Measurements from ENCODE around the gene IGSF23. TPM values are rescaled to one million over a fixed set of nuclear protein-coding genes. Genes with fewer than 3 reads are reported as not detected.

Gene IGSF23
- total and polyA plus RNA-seq, 2 experiments from 2014 or later, result not detected

DNA sequence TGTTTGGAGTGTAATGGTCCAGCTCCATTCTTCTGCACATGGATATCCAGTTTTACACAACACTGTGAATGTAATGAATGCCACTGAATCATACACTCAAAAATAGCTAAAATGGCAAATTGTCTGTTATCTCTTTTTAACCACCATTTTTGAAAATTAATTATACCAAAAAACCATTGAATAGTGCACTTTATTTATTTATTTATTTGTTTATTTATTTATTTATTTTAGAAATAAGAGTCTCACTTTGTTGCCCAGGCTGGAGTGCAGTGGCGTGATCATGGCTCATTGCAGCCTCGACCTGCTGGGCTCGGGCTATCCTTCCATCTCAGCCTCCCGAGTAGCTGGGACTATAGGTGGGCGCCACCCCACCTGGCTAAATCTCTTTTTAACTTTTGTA lies 50.6 kb downstream of the IGSF23 start:
- TF ChIP-seq, protein P1, sequence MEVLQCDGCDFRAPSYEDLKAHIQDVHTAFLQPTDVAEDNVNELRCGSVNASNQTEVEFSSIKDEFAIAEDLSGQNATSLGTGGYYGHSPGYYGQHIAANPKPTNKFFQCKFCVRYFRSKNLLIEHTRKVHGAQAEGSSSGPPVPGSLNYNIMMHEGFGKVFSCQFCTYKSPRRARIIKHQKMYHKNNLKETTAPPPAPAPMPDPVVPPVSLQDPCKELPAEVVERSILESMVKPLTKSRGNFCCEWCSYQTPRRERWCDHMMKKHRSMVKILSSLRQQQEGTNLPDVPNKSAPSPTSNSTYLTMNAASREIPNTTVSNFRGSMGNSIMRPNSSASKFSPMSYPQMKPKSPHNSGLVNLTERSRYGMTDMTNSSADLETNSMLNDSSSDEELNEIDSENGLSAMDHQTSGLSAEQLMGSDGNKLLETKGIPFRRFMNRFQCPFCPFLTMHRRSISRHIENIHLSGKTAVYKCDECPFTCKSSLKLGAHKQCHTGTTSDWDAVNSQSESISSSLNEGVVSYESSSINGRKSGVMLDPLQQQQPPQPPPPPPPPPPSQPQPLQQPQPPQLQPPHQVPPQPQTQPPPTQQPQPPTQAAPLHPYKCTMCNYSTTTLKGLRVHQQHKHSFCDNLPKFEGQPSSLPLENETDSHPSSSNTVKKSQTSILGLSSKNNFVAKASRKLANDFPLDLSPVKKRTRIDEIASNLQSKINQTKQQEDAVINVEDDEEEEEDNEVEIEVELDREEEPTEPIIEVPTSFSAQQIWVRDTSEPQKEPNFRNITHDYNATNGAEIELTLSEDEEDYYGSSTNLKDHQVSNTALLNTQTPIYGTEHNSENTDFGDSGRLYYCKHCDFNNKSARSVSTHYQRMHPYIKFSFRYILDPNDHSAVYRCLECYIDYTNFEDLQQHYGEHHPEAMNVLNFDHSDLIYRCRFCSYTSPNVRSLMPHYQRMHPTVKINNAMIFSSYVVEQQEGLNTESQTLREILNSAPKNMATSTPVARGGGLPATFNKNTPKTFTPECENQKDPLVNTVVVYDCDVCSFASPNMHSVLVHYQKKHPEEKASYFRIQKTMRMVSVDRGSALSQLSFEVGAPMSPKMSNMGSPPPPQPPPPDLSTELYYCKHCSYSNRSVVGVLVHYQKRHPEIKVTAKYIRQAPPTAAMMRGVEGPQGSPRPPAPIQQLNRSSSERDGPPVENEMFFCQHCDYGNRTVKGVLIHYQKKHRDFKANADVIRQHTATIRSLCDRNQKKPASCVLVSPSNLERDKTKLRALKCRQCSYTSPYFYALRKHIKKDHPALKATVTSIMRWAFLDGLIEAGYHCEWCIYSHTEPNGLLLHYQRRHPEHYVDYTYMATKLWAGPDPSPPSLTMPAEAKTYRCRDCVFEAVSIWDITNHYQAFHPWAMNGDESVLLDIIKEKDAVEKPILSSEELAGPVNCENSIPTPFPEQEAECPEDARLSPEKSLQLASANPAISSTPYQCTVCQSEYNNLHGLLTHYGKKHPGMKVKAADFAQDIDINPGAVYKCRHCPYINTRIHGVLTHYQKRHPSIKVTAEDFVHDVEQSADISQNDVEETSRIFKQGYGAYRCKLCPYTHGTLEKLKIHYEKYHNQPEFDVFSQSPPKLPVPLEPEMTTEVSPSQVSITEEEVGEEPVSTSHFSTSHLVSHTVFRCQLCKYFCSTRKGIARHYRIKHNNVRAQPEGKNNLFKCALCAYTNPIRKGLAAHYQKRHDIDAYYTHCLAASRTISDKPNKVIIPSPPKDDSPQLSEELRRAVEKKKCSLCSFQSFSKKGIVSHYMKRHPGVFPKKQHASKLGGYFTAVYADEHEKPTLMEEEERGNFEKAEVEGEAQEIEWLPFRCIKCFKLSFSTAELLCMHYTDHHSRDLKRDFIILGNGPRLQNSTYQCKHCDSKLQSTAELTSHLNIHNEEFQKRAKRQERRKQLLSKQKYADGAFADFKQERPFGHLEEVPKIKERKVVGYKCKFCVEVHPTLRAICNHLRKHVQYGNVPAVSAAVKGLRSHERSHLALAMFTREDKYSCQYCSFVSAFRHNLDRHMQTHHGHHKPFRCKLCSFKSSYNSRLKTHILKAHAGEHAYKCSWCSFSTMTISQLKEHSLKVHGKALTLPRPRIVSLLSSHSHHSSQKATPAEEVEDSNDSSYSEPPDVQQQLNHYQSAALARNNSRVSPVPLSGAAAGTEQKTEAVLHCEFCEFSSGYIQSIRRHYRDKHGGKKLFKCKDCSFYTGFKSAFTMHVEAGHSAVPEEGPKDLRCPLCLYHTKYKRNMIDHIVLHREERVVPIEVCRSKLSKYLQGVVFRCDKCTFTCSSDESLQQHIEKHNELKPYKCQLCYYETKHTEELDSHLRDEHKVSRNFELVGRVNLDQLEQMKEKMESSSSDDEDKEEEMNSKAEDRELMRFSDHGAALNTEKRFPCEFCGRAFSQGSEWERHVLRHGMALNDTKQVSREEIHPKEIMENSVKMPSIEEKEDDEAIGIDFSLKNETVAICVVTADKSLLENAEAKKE (CRISPR knock-in tag; IDR thresholded peaks at IDR 0.05), result no peak
- no peak for TF ChIP-seq CREB1 (CRISPR knock-in tag; IDR thresholded peaks at IDR 0.05; ENCODE audit: low read depth)
- TF ChIP-seq POLR2AphosphoS5 (IDR thresholded peaks at IDR 0.05; ENCODE audit: low read depth), result no peak
- TF ChIP-seq JUNB (IDR thresholded peaks at IDR 0.05; ENCODE audit: unreplicated experiment), result no peak
- no peak for TF ChIP-seq STAT1 (IDR thresholded peaks at IDR 0.05; ENCODE audit: unreplicated experiment)
- TF ChIP-seq, protein P2, sequence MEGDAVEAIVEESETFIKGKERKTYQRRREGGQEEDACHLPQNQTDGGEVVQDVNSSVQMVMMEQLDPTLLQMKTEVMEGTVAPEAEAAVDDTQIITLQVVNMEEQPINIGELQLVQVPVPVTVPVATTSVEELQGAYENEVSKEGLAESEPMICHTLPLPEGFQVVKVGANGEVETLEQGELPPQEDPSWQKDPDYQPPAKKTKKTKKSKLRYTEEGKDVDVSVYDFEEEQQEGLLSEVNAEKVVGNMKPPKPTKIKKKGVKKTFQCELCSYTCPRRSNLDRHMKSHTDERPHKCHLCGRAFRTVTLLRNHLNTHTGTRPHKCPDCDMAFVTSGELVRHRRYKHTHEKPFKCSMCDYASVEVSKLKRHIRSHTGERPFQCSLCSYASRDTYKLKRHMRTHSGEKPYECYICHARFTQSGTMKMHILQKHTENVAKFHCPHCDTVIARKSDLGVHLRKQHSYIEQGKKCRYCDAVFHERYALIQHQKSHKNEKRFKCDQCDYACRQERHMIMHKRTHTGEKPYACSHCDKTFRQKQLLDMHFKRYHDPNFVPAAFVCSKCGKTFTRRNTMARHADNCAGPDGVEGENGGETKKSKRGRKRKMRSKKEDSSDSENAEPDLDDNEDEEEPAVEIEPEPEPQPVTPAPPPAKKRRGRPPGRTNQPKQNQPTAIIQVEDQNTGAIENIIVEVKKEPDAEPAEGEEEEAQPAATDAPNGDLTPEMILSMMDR (conservative IDR thresholded peaks at IDR 0.05; ENCODE audit: low read depth in 2 of 2), result no peak
- no peak for TF ChIP-seq ZNF114 (CRISPR knock-in tag; IDR thresholded peaks at IDR 0.05)
- TF ChIP-seq, protein P3, sequence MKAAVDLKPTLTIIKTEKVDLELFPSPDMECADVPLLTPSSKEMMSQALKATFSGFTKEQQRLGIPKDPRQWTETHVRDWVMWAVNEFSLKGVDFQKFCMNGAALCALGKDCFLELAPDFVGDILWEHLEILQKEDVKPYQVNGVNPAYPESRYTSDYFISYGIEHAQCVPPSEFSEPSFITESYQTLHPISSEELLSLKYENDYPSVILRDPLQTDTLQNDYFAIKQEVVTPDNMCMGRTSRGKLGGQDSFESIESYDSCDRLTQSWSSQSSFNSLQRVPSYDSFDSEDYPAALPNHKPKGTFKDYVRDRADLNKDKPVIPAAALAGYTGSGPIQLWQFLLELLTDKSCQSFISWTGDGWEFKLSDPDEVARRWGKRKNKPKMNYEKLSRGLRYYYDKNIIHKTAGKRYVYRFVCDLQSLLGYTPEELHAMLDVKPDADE (IDR thresholded peaks at IDR 0.05), result no peak
- Mint-ChIP-seq H3K9me3 (no peaks in the 10 kb centered on the region; the same call in 2 of the 3 replicates), H3K36me3 (ENCODE audit: low read depth) (peaks cover 20% of the 10 kb centered on the region), H3K4me3 (no peak overlapping the region), H3K27ac (no peak overlapping the region), H3K4me1 (no peaks in the 10 kb centered on the region), H3K27me3 (ENCODE audit: insufficient read depth, low read depth, poor library complexity) (peaks cover 7% of the 10 kb centered on the region)
- ATAC-seq (no peak), DNase-seq (ENCODE audit: low spot score) (no peak)
- H3K27me3 ChIP-seq (ENCODE audit: insufficient read depth), result no peaks in the 10 kb centered on the region
- peaks cover 5% of the 10 kb centered on the region for H3K36me3 ChIP-seq (ENCODE audit: insufficient read depth)
- no peak overlapping the region for H3K4me2 ChIP-seq
- H3K9me2 ChIP-seq (ENCODE audit: insufficient read depth), result no peaks in the 10 kb centered on the region
- H3F3A ChIP-seq (replicated peaks; ENCODE audit: low read depth), result 0 out of 2 replicates have a peak, but pooled peaks cover 4% of the 10 kb centered on the region
- H3K4me3 ChIP-seq, result no peak overlapping the region
- 0 out of 2 replicates have a peak, but pooled peaks cover 3% of the 10 kb centered on the region for H4K20me1 ChIP-seq (replicated peaks; ENCODE audit: insufficient read depth)
- no peaks in the 10 kb centered on the region for H3K79me2 ChIP-seq (replicated peaks; ENCODE audit: insufficient read depth)
- H3K27ac ChIP-seq (ENCODE audit: low read depth), result no peak overlapping the region
- H3K4me1 ChIP-seq (ENCODE audit: insufficient read depth), result 0 out of 2 replicates have a peak, but pooled peaks cover 6% of the 10 kb centered on the region
- no peak overlapping the region for H2AFZ ChIP-seq

All from GM23338 (cell line).